ENCODE measurements around the gene EFHC2. TPM values are rescaled to one million over a fixed set of nuclear protein-coding genes. Genes with fewer than 3 reads are reported as not detected.

EFHC2 gene
- total and polyA plus RNA-seq, 3 donors from 2014 or later, result 8.2 to 17.3 (median 14.4) TPM

DNA sequence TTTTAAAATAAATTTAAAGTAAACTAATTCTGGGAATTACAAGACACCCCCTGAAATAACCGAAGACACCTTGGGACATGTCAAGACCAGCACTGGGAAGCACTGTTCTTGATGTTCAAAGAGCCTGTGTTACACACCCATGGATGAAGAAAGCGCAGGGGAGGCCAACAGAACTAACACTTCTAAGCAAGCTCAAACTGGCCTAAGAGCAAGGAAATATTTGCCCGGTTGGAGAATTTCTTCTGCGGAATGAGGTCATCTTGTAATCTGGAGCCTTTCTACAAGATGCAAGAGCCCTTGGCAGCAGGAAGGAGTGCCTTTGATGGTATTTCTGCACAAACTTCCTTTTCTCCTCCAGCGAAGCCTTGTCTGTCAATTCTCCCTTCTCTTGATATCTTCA, 9.3 kb upstream of the EFHC2 start:
- Histone ChIP-seq H3K36me3 (ENCODE audit: low read depth, missing control alignments) (no peaks in the 10 kb centered on the region), H3K9me3 (no peaks in the 10 kb centered on the region), H3K27me3 (no peaks in the 10 kb centered on the region), H3K4me1 (no peaks in the 10 kb centered on the region), H3K4me3 (no peak overlapping the region), H3K27ac (no peak overlapping the region)
- intact Hi-C loops (cut with DNase I; ENCODE audit: low total_unique reads), result no loop called here
- TF ChIP-seq CTCF (IDR thresholded peaks at IDR 0.05), result no peak
- TF ChIP-seq POLR2A (IDR thresholded peaks at IDR 0.05), result no peak
- 38 to 69% methylated on average over 5 of the region's 5 CpGs for WGBS, 2 donors
- DNase-seq, result no peak

- no peak overlapping the region for H3K4me3 ChIP-seq
- no peak for DNase-seq
- H3K36me3 ChIP-seq (ENCODE audit: low read depth, missing control alignments), result no peaks in the 10 kb centered on the region
- no peaks in the 10 kb centered on the region for H3K9me3 ChIP-seq
- intact Hi-C loops (cut with DNase I; ENCODE audit: low total_unique reads), result no loop called here
- WGBS, 2 donors, result 56 to 67% methylated on average over 5 of the region's 5 CpGs
- H3K4me1 ChIP-seq, result no peaks in the 10 kb centered on the region
- TF ChIP-seq POLR2A (IDR thresholded peaks at IDR 0.05), result no peak
- no peak for TF ChIP-seq CTCF (IDR thresholded peaks at IDR 0.05)
- H3K27me3 ChIP-seq, result no peaks in the 10 kb centered on the region
- H3K27ac ChIP-seq, result no peak overlapping the region
These were observed 6.1 kb upstream of the EFHC2 start for GRCh38 chrX:44349561-44349960.

DNA sequence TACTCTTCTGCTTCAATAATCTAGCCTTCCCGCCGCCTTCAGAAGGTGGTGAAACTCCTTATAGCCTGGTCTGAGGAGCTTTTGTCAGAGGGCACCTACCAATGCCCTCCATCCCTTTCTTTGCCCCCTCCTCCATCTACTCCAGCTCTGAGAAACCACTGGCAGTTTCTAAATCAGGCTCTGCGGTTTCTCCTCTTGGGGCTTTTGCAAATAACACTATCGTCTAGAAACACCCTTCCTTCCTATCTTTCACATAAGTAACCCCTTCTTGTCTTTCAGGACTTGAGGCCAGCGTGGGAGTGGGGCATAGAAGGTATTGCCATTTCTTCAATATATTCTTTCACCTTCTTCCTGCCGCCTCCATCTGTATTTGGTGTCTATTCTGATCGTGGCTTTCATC, 1.2 kb upstream of the EFHC2 start:
- Histone ChIP-seq H3K27ac (peak overlapping the region in 1 of 2 donors; percentile 36), H3K36me3 (ENCODE audit: low read depth, missing control alignments) (no peaks in the 10 kb centered on the region), H3K4me3 (no peak overlapping the region), H3K9me3 (no peaks in the 10 kb centered on the region), H3K4me1 (no peaks in the 10 kb centered on the region), H3K27me3 (no peaks in the 10 kb centered on the region)
- no peak for DNase-seq
- intact Hi-C loops (cut with DNase I; ENCODE audit: low total_unique reads), result no loop called here
- TF ChIP-seq CTCF (IDR thresholded peaks at IDR 0.05) (no peak), POLR2A (IDR thresholded peaks at IDR 0.05) (no peak)
- WGBS, 2 donors, result 22 to 33% methylated on average over 5 to 7 of the region's 7 CpGs

DNA sequence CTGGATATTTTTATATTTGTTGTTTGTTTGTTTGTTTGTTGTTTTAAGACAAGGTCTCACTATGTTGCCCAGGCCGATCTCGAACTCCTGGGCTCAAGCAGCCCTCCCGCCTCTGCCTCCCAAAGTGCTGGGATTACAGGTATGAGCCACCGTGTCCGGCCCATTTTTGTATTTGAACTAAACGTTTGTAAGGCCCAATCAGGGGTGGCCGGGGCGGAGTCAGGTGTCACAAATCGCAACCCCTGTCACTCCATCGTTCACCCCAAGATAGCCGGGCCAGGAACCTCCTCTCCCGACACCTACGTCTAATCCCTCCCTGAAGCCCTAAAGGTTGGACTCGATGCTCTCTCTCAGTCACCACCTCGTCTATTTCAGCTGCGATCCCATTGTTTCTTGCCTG, 722 bp upstream of the EFHC2 start:
- Histone ChIP-seq H3K27me3 (no peaks in the 10 kb centered on the region), H3K36me3 (ENCODE audit: low read depth, missing control alignments) (no peaks in the 10 kb centered on the region), H3K9me3 (no peaks in the 10 kb centered on the region), H3K4me3 (peak overlapping the region; percentile 50 to 61), H3K4me1 (no peaks in the 10 kb centered on the region), H3K27ac (peak overlapping the region in 1 of 2 donors; percentile 36)
- no peak for TF ChIP-seq POLR2A (IDR thresholded peaks at IDR 0.05)
- 13 to 19% methylated on average over 3 to 16 of the region's 16 CpGs for whole genome bisulfite sequencing, 2 donors
- intact Hi-C loops (cut with DNase I; ENCODE audit: low total_unique reads), result no loop called here
- DNase-seq, result peak; percentile 14

GRCh38 chrX:44342866-44343265, 606 bp downstream of the EFHC2 start:
- intact Hi-C loops (cut with DNase I; ENCODE audit: low total_unique reads), result no loop called here
- no peaks in the 10 kb centered on the region for H3K4me1 ChIP-seq
- no peaks in the 10 kb centered on the region for H3K36me3 ChIP-seq (ENCODE audit: low read depth, missing control alignments)
- peak overlapping the region in 1 of 2 donors; percentile 61 for H3K4me3 ChIP-seq
- H3K9me3 ChIP-seq, result no peaks in the 10 kb centered on the region
- no peak for TF ChIP-seq POLR2A (IDR thresholded peaks at IDR 0.05)
- no peak for TF ChIP-seq CTCF (IDR thresholded peaks at IDR 0.05)
- WGBS, 2 donors, result 50 to 53% methylated on average over 3 of the region's 3 CpGs
- no peaks in the 10 kb centered on the region for H3K27me3 ChIP-seq
- H3K27ac ChIP-seq, result no peak overlapping the region
- no peak for DNase-seq
